EL (cell line): Measurements from ENCODE around the gene RPL13A.
"Not testable (repeated sequence)": the region's sequence is repeated elsewhere in the genome, so short reads cannot be mapped to it uniquely, and the experiment has no call there.

Experiments used
- DNase-seq: peaks from one replicate; pipeline ENCODE4 v3.0.0-alpha.2; 2016

The RPL13A gene

DNA sequence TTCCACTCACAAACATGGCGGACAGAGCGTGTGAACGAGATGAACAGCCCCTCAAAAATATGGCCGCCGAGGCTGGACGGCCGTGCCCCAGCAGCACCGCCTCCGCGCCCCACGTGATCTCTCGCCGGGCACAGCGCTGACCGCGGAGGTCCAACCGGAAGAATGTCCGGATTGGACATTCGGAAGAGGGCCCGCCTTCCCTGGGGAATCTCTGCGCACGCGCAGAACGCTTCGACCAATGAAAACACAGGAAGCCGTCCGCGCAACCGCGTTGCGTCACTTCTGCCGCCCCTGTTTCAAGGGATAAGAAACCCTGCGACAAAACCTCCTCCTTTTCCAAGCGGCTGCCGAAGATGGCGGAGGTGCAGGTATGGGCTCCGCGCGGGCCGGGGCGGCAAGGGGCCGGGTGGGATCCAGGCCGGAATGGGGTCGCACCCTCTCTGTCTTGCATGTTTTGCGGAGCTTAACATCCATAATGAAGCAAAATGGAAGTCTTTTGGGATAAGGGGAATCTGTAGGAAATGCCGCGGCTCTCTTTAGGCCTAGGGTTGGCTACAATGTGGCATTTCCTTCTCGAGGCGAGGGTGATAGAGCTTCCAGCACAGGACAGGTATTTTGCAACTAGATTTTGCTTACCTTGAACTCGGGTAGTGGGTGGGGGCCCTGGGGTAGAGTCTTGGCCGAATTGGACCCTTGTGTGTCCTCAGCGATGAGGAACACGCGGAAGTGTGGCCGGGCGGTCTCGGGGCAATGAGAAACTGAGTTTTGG, at the start of gene RPL13A:
TSS of gene RPL13A (plus strand) at position 332 of the 769 bp plus-strand sequence. CDS start at position 354, 22 bp downstream.
- peak; percentile 99 for DNase-seq

DNA sequence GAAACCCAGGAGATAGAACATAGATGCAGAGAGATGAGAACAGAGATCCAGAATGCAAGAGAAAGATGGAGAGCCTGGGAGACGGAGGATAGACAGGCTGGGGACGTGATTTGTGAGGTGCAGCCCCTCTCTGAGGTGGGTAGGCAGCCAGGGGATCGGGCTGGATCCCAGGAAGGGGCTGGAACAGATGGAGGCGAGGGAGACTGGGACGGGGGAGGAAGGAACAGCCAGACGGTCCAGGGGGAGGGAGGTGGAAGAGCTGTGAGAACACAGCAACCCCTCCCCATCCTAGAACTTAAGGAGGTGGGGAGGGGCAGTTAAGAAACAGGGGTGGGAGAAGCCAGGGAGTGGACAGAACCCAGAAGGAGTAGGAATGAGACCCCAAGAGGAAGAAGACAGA, 49.1 kb upstream of the RPL13A start:
- no peak for DNase-seq

DNA sequence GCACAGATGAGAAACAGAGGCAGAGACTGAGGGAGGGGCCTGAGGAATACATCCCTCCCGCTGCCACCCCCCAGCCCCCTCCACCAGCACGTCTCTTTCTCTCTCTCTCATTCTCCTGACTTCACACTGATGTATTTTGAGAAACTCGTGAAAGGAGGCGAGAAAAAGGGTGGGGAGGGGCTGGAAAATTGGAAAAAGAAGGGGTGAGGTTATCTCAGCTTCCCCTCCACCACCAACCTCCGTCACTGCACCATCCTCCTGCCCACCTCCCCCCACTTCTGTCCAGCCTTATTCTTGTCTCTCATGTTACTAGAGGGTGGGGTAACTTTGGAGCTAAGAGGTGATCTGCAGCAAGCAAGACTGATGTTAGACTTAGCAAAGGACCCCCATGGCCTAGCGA, 47.6 kb upstream of the RPL13A start:
- no peak for DNase-seq

DNA sequence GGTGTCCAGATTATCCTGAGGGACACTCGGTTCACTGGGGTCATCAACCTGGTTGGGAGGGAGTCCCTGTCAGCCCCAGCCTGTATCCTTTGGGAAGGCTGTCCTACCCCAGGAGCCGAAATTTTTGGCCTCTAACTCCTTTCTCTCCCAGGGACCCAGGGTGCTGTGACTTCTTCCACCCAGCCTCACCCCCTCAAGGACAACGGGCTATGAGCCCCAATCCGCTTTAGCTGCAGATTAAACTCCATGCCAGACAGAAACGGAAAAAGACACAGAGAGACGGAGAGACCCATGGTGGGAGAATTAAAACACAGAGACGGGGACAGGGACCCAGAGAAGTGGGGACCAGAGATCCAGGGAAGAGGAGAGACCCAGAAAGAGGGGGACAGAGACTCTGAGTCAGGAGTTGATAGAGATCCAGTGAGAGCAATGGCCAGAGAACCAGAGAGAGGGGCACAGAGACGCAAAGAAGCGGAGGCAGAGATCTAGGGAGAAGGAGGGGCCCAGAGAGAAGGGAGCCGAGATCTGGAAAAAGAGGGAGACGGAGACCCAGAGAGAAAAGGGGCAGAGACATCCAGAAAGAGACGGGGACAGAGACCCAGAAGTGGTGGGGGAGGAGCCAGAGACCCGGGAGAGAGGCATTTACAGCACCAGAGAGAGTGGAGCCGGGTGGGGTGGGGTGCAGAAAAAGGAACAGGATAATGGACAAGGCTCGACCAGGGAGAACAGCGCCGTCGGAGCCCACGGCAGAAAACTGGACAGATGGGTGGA, 46.8 kb upstream of the RPL13A start:
- DNase-seq = no peak

DNA sequence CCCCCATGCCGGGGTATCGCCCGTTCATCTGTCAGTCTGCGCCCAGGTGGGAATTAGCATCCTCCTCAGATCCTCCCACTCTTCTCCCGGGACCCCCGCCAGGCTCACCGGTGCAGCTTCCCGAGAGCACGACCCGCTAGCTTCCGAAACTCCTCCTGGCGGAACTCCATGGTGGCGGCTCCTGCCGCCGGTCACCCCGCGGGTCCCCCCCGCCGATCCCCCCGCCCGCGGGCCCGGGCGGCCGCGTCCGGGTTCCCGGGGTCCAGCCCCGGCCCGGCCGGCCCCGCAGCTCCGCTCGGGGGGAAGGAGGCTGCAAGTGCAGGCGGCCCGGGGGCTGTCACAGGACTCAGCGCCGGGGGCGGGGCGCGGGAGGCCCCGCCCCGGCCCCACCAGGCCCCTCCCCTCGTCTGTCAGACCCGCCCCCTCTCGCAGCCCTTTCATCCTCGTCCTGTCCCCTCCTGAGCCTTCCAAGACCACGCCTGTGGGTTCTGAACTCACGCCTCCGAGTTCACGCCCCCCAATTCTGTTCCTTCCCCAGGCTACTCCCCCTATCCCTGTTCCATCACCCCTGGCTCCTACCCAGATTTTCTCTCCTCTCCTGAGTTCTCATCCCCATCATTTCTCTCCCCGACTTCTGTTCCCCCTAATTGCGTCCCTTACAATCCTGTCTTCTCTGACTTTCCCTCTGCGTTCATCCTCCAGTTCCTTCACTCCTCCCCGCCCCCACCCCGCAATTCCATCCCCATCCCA, 46.0 kb upstream of the RPL13A start, which contains the start of gene SLC17A7:
TSS of gene SLC17A7 (minus strand) at position 318 of the 750 bp plus-strand sequence. CDS start at position 170, 148 bp downstream.
- DNase-seq = peak; percentile 28

DNA sequence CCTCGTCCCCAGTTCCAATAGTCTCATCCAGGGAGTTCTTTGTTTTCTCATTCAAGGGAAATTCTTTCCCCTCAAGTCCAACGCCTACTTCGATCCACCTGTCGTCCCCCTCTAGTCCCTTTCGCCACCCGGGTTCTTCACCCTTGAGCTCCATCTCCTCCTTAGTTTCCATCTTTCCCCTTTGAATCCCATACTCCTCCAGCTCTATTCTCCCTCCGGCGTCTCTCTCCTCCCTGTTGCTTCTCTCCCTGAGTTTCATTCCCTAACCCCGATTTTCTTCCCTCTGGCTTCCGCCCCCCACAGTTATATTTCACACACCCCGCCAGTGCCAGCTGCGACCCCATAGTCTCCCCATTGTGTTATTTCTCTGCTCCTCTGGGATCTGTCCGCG, 45.5 kb upstream of the RPL13A start:
- no peak for DNase-seq

DNA sequence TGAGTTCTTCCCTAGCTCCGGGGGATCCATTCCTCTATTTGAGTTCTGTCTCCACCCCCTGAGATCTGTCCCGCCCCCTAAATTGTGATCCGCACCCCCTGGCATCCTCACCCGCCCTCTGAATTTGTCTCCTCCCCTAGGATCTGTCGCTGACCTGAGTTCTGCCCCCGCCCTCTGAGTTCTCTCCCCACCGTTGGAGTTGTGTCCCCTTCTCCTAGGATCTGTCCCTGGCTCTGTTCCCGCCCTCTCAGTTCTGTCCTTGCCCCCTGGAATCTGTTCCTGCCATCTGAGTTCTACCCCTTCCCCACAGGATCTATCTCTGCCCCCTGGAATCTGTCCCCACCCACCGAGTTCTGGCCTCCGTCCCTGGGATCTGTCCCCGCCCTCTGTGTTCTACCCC, 45.1 kb upstream of the RPL13A start:
- peak; percentile 36 for DNase-seq

DNA sequence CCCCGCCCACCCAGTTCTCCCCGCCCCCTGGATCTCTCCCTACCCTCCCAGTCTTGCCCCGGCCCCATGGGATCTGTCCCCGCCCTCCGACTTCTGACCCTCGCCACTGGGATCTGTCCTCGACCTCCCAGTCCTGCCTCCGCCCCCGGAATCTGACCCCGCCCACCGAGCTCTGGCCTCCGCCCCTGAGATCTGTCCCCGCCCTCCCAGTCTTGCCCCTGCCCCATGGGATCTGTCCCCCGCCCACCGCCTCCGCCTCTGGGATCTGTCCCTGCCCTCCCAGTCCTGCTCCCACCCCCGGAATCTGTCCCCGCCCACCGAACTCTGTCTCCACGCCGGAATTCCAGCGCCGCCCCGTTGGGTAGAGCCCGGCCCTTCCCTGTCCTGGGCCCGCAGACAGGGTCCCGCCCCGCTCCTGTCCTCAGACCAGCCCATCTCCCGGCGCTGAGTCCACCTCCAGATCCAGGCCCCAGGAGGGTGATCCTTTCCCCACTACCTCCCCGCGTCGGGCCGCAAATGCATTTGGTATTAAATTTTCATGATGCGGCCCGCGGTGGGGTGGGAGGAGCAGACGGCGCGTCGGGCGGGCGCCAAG, 44.5 kb upstream of the RPL13A start:
- DNase-seq = peak; percentile 91

DNA sequence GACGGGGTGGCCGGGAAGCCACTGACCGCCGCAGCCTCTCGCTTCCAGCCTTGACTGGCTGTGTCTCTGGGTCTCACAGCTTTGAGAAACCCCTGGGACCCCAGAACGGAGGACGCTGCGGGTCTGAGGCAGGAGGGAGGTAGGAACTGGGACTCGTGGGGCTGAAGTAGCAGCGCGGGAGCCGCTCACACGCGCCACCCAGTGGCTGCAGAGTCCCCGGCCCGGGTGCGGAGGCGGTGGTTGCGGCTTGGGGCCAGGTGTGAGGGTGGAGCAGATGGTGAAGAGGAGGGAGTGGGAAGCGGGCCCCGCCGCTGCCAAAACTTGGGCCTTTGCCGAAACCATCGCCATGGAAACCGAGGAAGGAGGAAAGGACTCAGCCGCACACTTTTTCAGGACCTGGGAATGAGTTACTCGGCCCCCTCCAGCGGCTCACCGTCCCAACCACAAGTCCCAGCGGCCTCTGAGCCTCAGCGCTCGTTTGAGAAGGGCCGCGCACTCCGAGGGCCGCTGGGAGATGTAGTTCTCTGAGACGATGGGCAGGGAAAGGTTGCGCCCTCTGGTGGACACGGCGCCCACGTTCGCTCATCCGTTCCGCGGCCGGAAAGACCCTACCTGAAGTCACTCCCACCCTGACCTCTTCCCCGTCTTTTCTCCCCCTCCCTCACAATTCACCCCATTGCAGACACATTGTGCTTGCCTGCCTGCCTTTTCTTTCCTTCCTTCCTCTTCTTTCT, 43.9 kb upstream of the RPL13A start:
- peak; percentile 94 for DNase-seq

DNA sequence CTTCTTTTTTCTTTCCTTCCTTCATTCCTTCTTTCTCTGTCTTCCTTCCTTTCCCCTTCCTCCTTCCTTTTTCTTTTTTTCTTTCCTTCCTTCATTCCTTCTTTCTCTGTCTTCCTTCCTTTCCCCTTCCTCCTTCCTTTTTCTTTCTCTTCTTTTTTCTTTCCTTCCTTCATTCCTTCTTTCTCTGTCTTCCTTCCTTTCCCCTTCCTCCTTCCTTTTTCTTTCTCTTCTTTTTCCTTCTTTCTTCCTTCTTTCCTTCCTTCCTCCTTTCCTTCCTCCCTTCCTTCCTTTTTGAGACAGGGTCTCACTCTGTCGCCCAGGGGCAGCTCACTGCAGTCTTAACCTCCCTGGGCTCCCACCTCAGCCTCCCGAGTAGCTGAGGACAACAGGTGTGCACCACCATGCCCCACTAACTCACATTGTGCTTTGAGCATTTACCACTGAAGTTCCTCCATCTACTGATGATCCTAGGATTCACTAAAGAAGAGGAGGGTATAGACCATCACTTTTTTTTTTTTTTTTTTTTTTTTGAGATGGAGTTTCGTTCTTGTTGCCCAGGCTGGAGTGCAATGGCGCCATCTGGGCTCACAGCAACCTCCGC, 43.2 kb upstream of the RPL13A start:
- not testable (repeated sequence) for DNase-seq

DNA sequence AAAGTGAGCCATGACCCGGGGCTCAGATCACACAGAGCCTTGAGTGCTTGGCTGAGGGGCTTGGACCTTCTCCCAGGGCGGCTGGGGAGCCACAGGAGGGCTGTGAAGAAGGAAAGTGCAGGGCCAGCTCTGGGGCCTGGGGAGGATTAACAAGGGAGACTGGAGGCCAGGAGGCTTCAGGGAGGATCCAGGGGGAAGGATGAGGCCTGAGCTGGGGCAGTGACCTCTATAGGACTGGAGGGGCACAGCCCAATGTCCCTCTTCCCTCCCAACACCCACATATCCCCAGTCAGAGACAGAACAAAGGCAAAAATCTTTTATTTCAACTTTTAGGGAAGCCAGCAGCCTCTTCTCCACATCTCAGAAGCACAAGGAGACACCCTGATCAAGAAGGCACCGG, 41.4 kb upstream of the RPL13A start:
- no peak for DNase-seq

DNA sequence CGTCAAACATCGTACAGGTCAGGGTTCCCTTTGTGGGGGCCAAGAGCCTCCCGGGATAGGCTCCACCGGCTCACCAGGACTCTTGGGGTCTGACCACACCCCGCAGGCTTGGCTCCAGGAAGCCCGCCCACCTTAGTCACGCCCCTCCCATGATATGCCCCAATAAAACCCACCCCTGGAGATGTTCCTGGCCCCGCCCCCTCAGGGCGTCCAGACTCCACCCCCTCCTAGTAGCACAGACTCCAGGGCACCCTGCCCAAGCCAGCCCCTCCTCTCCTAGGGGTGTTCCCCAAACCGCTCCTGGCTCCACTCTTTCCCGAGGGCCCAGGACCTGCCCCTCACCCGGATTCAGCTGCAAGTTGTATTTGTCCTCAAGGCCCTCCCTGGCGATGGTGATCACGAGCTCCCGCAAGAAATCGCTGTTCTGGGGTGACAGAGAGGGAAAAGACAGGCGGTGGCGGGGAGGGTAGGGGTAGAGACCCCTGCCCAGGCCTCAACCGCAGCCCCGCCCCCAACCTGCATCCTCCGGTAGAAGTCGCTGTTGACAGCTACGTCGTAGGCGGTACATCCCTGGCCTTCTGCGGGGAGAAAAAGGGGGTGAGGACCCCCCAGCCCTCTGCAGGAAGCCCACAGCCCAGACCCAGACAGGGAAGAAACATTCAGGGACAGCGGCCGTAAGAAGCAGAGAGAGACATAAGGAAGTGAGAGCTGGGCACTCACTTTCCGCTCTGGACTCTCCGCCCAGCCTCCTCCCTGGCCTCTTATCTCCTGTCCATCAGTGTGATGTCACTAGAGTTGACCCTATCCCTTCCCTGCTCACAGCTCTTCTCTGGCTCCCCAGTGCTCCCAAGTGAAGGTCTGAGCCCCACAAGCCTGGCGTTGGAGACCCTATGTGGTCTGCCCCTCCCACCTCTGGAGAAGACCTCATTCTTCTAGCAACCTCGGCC, 39.6 kb upstream of the RPL13A start:
- peak; percentile 43 for DNase-seq

DNA sequence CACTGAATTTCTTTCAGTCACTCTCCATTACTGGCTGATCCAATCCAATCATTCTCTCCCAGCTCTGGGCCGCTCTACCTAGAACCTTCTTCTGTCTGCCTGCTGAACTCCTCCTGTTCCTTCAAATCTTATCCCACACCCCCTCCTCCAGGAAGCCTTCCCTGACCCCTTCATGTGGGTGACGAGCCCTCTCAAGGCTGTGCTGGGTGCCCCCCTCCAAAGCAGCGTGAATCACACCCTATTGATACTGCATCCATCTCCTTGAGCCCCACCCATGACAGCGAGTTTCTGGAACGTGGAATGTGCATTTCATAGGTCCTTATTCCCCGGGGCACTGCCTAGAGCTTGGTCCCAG, 39.0 kb upstream of the RPL13A start:
- DNase-seq = no peak

DNA sequence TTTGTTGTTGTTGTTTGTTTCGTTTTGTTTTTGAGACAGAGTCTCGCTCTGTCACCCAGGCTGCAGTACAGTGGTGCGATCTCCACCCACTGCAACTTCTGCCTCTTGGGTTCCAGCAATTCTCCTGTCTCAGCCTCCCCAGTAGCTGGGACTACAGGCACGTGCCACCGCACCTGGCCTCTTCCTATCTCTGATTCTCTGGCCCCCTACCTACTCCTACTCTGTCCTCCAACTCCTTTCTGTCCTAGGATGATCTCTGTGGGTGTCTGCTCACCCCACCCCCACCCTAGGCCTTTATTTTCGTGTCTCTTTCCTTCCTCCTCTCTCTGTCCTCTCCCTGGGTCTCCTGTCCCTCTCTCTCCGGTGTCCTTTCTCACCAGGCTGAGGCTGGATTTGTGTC, 37.0 kb upstream of the RPL13A start:
- DNase-seq = no peak

DNA sequence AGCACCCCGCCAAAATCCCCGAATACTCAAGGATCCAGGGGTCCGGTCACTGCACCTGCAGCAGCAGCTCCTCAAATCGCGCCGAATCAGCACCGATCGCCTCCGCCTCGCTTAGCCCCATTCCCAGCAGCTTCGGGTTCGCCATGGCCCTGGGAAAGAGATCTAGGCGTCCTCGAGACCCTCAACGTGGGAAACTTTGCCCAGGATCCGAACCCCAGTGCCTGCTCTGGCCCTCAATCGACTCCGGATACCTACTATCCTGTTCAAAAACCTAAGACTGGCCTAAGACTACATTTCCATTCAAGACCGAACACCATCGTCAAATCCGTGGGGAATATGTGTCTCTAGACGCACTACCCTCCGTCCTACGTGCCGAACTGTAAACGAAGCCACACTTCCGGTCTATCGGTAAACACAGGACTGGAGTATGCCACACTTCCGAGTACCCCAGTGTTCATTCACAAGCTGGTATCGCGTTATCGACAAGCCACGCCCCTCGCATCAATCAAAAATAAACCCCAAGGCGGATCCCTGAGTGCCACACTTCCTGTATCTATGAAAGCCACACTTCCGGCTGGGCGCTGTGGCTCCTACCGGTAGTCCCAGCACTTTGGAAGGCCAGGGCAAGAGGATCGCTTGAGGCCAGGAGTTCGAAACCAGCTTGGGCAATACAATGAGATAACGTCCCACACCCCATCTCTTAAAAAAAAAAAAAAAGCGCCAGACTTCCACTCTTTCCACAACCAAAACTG, 35.8 kb upstream of the RPL13A start, which contains the start of gene PIH1D1:
TSS of gene PIH1D1 (minus strand) at position 385 of the 752 bp plus-strand sequence. CDS start at position 145, 240 bp downstream.
- peak; percentile 100 for DNase-seq

DNA sequence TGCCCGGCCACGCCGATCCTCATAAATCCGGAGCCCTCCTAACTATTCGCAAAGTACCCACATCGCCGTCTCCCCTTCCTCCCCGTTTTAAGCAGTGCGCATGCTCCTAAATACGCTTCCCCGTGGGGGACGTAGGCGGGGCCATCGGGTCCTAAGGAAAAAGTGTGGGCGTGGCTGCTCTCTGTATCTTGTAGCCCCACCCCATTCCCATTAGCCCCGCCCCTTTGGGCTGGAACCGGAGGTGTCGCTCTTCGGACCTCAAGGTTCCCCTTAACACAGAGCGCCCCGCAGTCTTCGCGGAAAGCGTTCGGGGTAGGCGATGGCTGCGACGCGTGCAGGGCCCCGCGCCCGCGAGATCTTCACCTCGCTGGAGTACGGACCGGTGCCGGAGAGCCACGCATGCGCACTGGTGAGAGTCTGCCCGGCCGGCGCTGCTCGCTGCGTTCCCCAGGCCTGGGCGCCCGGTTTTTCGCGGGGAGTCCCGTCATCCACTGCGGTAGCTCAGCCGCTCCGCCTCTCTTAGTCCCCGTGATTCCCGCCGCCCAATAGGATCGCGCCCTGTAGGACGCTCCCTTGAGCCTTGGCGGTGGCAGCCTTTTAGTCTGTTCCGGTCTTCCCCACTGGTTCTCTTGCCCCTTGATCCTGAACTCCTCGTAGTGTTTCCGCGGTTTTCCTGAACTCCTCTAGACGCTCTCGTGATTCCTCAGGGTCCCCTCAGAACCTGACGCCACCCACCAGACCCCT, 34.2 kb upstream of the RPL13A start, which contains the start of gene ALDH16A1:
TSS of gene ALDH16A1 (plus strand) at position 213 of the 744 bp plus-strand sequence. CDS start at position 320, 107 bp downstream.
- peak; percentile 98 for DNase-seq

DNA sequence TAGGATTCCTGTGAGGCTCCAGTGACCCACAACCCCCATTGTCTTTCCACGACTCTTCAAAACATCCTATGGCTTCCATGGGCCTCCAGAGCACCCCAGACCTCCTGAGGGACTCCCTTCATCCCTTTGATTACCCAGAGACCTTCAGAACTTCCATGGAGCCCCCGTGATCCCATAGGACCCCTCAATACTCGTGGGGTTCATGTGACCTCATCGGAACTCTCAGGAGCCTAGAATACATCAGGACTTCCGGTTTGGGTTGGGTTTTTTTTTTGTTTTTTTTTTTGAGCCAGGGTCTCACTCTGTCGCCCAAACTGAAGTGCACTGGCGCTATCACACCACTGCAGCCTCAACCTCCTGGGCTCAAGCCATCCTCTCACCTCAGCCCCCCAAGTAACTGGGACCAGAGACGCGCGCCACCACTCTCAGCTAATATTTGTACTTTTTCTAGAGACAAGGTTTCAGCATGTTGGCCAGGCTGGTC, 33.6 kb upstream of the RPL13A start:
- no peak for DNase-seq

DNA sequence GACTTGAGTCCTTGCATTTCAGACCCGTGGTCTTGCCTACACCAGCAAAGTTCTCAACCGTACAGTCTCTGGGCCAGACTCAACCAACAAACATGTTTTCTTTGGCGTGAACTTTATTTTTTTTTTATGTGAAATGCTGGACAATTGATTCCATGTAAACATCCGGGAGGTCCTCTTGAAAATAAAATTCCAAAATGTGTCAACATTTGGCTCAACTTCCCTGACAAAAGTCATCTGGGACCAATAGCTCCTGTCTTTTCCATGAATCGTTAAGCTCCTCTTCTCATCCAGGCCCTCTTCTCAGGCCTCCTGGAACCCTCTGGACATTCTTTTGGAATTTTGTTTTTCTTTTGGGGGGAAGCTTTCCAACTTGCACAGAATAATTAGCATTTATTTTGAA, 31.6 kb upstream of the RPL13A start:
- DNase-seq = no peak

DNA sequence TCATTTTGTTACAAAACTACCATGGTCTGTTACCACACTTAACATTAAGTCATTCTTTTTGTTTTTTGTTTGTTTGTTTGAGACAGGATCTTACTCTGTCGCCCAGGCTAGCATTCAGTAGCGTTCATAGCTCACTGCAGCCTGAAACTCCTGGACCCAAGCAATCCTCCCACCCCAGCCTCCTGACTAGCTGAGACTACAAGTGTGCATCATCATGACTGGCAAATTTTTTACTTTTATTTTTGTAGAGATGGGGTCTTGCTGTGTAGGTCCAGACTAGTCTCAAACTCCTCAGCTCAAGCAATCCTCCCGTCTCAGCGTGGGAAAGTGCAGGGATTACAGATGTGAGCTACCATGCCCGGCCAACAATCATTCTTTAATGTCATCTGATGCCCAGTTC, 31.1 kb upstream of the RPL13A start:
- no peak for DNase-seq
